Keratinocyte (primary cell): ENCODE measurements around the gene TCF15. TPM values are rescaled to one million over a fixed set of nuclear protein-coding genes. Genes with fewer than 3 reads are reported as not detected.

Source experiments
- DNase-seq: peaks from one replicate; pipeline ENCODE4 v3.0.0-alpha.2; 2011; ENCODE audit warnings: low read depth, missing footprints, low spot score
- FAIRE-seq: peaks from 2 replicates; lab custom pipeline; 2011; peaks lifted over from hg19 to GRCh38; lab: Jason Lieb, UNC
- H2AFZ ChIP-seq: 2 replicates; pipeline ENCODE4 v1.6.0; 2012; ENCODE audit warnings: low read length, control low read depth, inconsistent platforms; ENCODE audit not compliant: control insufficient read depth
- H3K27ac ChIP-seq: 2 replicates; pipeline ENCODE4 v1.5.1; 2011; ENCODE audit warnings: low read length; ENCODE audit not compliant: control insufficient read depth, insufficient read depth
- H3K27me3 ChIP-seq: 3 replicates; pipeline ENCODE4 v1.6.0; 2011; ENCODE audit warnings: low read length; ENCODE audit not compliant: control insufficient read depth, insufficient read depth; ENCODE audit errors: extremely low read depth
- H3K36me3 ChIP-seq, 2 experiments: 2 replicates in 1 of 2; 3 replicates in 1 of 2; pipeline ENCODE4 v1.5.1; 2011; ENCODE audit warnings: low read length in 2 of 2, mild to moderate bottlenecking in 1 of 2; ENCODE audit not compliant: control insufficient read depth in 2 of 2, insufficient read depth in 2 of 2; ENCODE audit errors: extremely low read depth in 1 of 2
- H3K4me1 ChIP-seq: 3 replicates; pipeline ENCODE4 v1.5.1; 2011; ENCODE audit warnings: low read length; ENCODE audit not compliant: control insufficient read depth, insufficient read depth; ENCODE audit errors: extremely low read depth
- H3K4me2 ChIP-seq: 3 replicates; pipeline ENCODE4 v1.6.0; 2011; ENCODE audit warnings: low read depth, low read length; ENCODE audit not compliant: control insufficient read depth, insufficient read depth; ENCODE audit errors: extremely low read depth
- H3K4me3 ChIP-seq, 3 experiments: fragments of 200-600 bp in 1 of 3; sonication (generic) in 1 of 3; 2 replicates in 2 of 3; 3 replicates in 1 of 3; pipeline ENCODE4 v1.5.1; 2011 to 2016; ENCODE audit warnings: low read length in 3 of 3, mild to moderate bottlenecking in 3 of 3, control low read depth in 2 of 3, inconsistent platforms in 1 of 3, low read depth in 1 of 3, mixed read lengths in 1 of 3, mixed run types in 1 of 3, moderate library complexity in 1 of 3; ENCODE audit not compliant: control insufficient read depth in 2 of 3, insufficient read depth in 2 of 3; ENCODE audit errors: extremely low read depth in 1 of 3
- H3K79me2 ChIP-seq: 2 replicates; pipeline ENCODE4 v1.6.0; 2012; ENCODE audit warnings: low read length; ENCODE audit not compliant: control insufficient read depth, insufficient read depth
- H3K9ac ChIP-seq: 3 replicates; pipeline ENCODE4 v1.6.0; 2011; ENCODE audit warnings: low read length; ENCODE audit not compliant: control insufficient read depth, insufficient read depth; ENCODE audit errors: extremely low read depth
- H3K9me1 ChIP-seq: 3 replicates; pipeline ENCODE4 v1.6.0; 2011; ENCODE audit warnings: low read length; ENCODE audit not compliant: control insufficient read depth, insufficient read depth; ENCODE audit errors: extremely low read depth
- H3K9me3 ChIP-seq: 2 replicates; pipeline ENCODE4 v1.5.1; 2012; ENCODE audit warnings: low read depth, low read length; ENCODE audit not compliant: control insufficient read depth
- H4K20me1 ChIP-seq: 3 replicates; pipeline ENCODE4 v1.6.0; 2011; ENCODE audit warnings: low read length; ENCODE audit not compliant: control insufficient read depth, insufficient read depth; ENCODE audit errors: extremely low read depth
- EZH2 ChIP-seq: IDR thresholded peaks from one replicate; pipeline ENCODE4 v1.6.1; 2012; ENCODE audit warnings: inconsistent platforms, mild to moderate bottlenecking, low read length, moderate library complexity
- dilution Hi-C: fragments of 300-500 bp; cut with MboI; formaldehyde crosslinking; loops from one replicate; pipeline ENCODE4 v1.7.0; 2020; ENCODE audit warnings: low sequenced_read_pairs; ENCODE audit not compliant: extremely low pct_ligation_motif_present
- polyA plus RNA-seq, 5 experiments: library from polyadenylated mRNA; depleted of rRNA in 3 of 5; stranded (reverse) in 3 of 5; stranded (forward) in 1 of 5; unstranded in 1 of 5; fragments of >200 nt; gene quantifications; 1 replicate in 1 of 5; 2 replicates in 3 of 5; 3 replicates in 1 of 5; pipeline versions ENCODE4 v1.2.1 to v1.2.3, GENCODE V29; 2011 to 2012; ENCODE audit warnings: missing spikeins in 2 of 5, low read depth in 1 of 5, low replicate concordance in 1 of 5
- TF ChIP-seq, protein P1 (sequence below), 3 experiments: IDR thresholded peaks in 1 of 3; conservative IDR thresholded peaks in 1 of 3; optimal IDR thresholded peaks in 1 of 3; 2 replicates in 2 of 3; 3 replicates in 1 of 3; pipeline versions ENCODE3 to v1.5.1; 2011; ENCODE audit warnings: low read length in 3 of 3, mild to moderate bottlenecking in 3 of 3, moderate library complexity in 2 of 3, control low read depth in 1 of 3, inconsistent platforms in 1 of 3; ENCODE audit not compliant: insufficient read depth in 2 of 3; ENCODE audit errors: extremely low read depth in 1 of 3

Gene TCF15
- polyA plus RNA-seq, 1 donor (not counting 4 experiments of a cell fraction or from before 2014, with no cell fraction given) = not detected

DNA sequence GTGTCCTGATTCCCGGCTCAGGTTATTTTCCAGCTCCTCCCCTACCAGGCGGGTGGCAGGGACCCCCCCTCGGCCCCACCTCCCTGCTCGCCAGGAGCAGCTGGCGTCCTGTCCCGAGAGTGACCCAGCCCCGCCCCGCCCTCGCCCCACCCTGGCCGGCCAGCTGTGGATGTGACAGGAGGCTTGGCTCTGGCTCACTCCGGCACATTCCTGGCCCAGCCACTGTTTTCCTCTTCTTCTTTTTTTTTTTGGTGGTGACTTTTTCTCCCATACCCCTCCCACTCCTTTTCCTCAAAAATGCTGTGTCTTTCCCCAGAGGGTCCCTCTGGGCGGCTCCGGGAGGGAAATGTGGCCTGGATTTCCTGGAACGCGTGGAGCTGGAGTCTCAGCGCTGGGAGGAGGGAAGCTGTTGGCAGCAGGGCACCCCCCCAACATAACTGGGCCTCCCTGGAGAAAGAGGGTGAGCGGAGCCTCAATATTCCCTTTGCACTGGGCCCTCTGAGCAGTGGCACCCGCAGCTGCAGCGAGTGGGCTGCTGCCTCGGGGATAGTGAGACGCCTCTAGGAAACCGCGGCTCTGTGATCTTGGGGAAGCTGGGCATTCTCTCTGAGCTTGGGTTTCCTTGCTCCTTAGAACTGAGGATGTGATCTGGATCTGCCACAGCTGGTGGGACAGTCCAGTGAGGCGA, 38.2 kb downstream of the TCF15 start:
- H3K4me1 ChIP-seq = no peaks in the 10 kb centered on the region
- no peak overlapping the region for H2AFZ ChIP-seq
- no peaks in the 10 kb centered on the region for H4K20me1 ChIP-seq
- FAIRE-seq (no peak), DNase-seq (no peak)
- H3K27me3 ChIP-seq = peaks cover 55% of the 10 kb centered on the region
- no peak for TF ChIP-seq EZH2
- TF ChIP-seq, protein P1, sequence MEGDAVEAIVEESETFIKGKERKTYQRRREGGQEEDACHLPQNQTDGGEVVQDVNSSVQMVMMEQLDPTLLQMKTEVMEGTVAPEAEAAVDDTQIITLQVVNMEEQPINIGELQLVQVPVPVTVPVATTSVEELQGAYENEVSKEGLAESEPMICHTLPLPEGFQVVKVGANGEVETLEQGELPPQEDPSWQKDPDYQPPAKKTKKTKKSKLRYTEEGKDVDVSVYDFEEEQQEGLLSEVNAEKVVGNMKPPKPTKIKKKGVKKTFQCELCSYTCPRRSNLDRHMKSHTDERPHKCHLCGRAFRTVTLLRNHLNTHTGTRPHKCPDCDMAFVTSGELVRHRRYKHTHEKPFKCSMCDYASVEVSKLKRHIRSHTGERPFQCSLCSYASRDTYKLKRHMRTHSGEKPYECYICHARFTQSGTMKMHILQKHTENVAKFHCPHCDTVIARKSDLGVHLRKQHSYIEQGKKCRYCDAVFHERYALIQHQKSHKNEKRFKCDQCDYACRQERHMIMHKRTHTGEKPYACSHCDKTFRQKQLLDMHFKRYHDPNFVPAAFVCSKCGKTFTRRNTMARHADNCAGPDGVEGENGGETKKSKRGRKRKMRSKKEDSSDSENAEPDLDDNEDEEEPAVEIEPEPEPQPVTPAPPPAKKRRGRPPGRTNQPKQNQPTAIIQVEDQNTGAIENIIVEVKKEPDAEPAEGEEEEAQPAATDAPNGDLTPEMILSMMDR (optimal IDR thresholded peaks at IDR 0.05 in 1 of 3, IDR thresholded peaks at IDR 0.05 in 1 of 3, conservative IDR thresholded peaks at IDR 0.05 in 1 of 3; ENCODE audit: extremely low read depth in 1 of 3, insufficient read depth in 2 of 3, low read length in 3 of 3) = no peak
- H3K4me3 ChIP-seq = no peak overlapping the region
- dilution Hi-C loops = no loop called here
- H3K27ac ChIP-seq = no peak overlapping the region
- no peak overlapping the region for H3K4me2 ChIP-seq
- H3K9me3 ChIP-seq = no peaks in the 10 kb centered on the region
- H3K9me1 ChIP-seq = no peaks in the 10 kb centered on the region
- H3K36me3 ChIP-seq = no peaks in the 10 kb centered on the region
- no peak overlapping the region for H3K9ac ChIP-seq
- no peaks in the 10 kb centered on the region for H3K79me2 ChIP-seq

DNA sequence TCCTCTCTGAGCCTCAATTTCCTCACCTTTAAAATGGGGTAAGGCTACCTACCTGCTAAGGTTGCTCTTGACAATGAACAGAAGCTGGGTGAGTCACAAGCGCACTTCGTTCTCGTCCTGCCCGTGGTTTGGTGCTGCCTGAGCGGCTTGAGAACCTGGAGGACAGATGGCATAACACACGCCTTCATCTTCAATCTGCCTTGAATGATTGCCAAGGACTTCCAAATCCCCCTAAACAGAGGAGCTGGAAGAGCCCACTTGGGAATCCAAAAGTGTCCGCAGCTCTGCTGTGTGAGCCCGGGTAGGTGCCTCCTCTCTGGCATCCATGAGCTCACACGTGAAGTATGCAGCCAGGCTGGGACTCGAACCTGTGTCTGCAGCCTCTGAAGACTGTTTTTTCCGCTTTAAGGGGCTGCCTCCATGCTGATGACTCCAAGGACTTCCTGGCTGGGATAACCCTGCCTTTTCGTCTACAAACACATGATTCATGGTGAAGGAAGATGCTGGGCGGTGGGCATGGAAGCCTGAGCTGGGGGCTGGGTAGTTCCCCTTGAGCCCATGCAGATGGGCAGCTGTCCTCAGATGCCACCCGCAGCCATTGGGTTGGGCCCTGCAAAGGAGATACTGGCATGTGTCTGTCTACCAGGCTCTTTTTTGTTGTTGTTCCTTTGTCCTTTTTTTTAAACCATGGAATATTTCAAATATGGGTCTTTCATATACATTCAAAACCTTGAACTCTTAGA, 41.3 kb downstream of the TCF15 start:
- no peak overlapping the region for H3K9ac ChIP-seq
- no peaks in the 10 kb centered on the region for H3K79me2 ChIP-seq
- H3K27ac ChIP-seq = no peak overlapping the region
- no peaks in the 10 kb centered on the region for H3K9me1 ChIP-seq
- H3K27me3 ChIP-seq = peaks cover 40% of the 10 kb centered on the region
- TF ChIP-seq, protein P1 (optimal IDR thresholded peaks at IDR 0.05 in 1 of 3, IDR thresholded peaks at IDR 0.05 in 1 of 3, conservative IDR thresholded peaks at IDR 0.05 in 1 of 3; ENCODE audit: extremely low read depth in 1 of 3, insufficient read depth in 2 of 3, low read length in 3 of 3) = no peak
- TF ChIP-seq EZH2 = no peak
- DNase-seq = no peak
- dilution Hi-C loops = no loop called here
- FAIRE-seq = no peak
- no peaks in the 10 kb centered on the region for H3K36me3 ChIP-seq
- no peaks in the 10 kb centered on the region for H3K4me1 ChIP-seq
- H2AFZ ChIP-seq = no peak overlapping the region
- no peak overlapping the region for H3K4me2 ChIP-seq
- H4K20me1 ChIP-seq = no peaks in the 10 kb centered on the region
- H3K9me3 ChIP-seq = no peaks in the 10 kb centered on the region
- no peak overlapping the region for H3K4me3 ChIP-seq
